Measurements from ENCODE around the gene IGFL2.

IGFL2 gene

DNA sequence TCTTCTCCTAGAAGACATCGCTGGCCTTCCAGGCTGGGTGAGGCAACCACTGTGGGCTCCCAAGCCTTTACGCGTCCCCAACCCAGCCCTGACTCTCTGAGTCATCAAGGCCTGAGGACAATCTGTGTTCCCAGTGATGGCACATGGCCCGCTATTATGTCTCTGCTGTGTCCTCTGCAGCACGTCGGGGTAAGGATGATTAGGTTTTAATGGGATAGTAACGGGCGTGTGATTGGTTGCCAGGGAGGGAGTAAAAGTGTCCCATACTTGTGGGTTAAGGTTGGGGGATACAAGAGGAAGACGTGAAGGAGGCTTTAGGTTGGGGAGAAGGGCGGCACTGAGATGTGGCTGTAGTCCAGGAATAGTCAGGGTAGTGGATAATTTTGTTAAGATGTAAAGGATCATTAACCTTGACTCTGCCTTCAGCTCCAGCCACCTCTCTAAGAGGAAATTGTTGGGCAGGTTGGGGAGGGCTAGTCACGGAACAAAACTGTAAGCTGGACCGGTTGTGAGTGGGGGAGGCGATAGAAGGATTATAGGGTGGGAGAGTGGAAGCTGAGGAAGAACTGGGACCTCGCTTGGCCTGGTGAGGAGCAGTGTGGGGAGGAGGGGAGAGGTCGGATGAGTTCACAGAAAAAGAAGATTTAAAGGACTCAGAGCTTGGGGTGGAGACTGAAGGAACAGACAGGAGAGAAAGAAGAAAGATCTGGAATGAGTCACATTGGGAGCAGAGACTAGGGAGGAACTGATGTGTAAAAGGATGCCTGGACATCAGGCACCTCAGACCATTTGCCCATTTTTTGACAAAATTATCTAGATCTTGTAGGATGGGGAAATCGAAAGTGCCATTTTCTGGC lies 53.6 kb downstream of the IGFL2 start:
- TF ChIP-seq, protein P1, sequence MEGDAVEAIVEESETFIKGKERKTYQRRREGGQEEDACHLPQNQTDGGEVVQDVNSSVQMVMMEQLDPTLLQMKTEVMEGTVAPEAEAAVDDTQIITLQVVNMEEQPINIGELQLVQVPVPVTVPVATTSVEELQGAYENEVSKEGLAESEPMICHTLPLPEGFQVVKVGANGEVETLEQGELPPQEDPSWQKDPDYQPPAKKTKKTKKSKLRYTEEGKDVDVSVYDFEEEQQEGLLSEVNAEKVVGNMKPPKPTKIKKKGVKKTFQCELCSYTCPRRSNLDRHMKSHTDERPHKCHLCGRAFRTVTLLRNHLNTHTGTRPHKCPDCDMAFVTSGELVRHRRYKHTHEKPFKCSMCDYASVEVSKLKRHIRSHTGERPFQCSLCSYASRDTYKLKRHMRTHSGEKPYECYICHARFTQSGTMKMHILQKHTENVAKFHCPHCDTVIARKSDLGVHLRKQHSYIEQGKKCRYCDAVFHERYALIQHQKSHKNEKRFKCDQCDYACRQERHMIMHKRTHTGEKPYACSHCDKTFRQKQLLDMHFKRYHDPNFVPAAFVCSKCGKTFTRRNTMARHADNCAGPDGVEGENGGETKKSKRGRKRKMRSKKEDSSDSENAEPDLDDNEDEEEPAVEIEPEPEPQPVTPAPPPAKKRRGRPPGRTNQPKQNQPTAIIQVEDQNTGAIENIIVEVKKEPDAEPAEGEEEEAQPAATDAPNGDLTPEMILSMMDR (IDR thresholded peaks at IDR 0.05; ENCODE audit: low read depth, low read length) = no peak
- H3K4me3 ChIP-seq (ENCODE audit: low read depth, low read length) = no peak overlapping the region

DNA sequence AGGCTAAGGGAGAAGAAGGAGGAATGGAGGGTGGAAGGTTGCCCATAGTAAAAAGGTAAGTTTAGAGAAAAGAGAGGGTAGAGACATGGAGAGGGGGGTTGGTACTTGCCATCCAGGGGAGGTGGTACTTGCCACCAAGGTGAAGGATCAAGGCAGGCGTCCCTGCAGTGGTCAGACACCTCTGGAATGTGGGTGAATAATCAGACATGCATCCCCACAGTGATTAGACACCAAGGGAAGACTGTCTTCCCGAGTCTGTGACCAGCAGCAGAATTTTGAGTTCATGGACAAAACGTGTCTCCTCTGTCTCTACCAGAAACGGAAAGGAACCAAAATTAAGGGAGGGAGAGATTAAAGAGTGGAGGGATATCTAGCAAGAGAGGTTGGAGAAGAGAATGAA lies 54.4 kb downstream of the IGFL2 start:
- no peak overlapping the region for H3K4me3 ChIP-seq (ENCODE audit: low read depth, low read length)
- TF ChIP-seq, protein P1 (IDR thresholded peaks at IDR 0.05; ENCODE audit: low read depth, low read length) = no peak

DNA sequence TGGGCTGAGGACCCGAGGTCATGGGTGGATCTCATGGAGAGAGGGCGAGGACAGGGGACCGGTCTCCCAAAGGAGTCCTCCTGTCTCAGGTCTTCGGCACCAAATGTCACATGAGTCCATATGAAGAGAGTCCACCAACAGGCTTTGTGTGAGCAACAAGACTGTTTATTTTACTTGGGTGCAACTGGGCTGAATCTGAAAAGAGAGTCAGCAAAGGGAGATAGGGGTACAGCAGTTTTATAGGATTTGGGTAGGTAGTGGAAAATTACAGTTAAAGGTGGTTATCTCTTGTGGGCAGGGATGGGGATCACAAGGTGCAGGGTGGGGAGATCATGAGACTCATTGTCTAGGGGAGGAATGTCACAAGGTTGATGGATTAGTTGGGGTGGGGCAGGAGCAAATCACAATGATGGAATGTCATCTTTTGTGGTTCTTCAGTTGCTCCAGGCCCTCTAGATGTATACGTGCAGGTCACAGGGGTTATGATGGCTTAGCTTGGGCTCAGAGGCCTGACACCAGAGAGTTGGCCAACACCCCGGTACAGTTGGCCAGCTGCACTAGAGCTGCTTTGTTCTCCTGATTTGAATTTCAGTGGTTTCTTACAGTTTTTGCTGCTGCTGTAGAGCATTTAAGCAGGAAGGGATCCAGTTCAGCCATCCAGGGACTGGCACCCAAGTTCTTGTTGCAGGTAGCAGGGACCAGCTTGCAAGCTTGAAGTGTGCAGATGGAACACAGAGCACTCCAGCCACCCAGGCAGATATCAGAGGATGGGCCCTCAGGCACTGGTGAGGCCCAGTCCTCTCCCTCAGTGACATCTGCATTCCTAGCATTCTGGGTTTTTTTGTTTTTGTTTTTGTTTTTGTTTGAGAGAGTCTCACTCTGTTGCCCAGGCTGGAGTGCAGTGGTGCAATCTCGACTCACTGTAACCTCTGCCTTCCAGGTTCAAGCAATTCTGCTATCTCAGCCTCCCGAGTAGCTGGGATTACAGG lies 55.1 kb downstream of the IGFL2 start:
- H3K4me3 ChIP-seq (ENCODE audit: low read depth, low read length) = no peak overlapping the region
- TF ChIP-seq, protein P1 (IDR thresholded peaks at IDR 0.05; ENCODE audit: low read depth, low read length) = no peak

DNA sequence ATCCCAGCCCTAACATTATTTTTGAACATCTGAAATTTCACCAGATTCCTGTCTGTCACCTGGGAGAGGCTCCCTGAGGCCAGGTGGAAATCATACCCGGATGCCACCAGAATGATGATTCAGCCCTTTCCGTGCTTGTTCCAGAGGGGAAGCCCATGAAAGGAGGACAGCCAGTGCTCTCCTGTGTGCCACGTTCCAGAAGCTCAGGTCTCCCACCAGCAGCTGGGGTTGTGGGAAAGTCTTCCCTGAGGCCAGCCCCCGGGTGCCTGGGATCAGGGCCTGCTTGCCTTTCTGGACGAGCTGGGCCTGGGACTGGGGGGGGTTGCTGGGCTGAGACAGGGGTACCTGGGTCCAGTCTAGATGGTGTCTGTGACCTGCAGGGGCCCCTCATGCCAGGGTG lies 56.0 kb downstream of the IGFL2 start:
- no peak overlapping the region for H3K4me3 ChIP-seq (ENCODE audit: low read depth, low read length)
- TF ChIP-seq, protein P1 (IDR thresholded peaks at IDR 0.05; ENCODE audit: low read depth, low read length) = no peak

DNA sequence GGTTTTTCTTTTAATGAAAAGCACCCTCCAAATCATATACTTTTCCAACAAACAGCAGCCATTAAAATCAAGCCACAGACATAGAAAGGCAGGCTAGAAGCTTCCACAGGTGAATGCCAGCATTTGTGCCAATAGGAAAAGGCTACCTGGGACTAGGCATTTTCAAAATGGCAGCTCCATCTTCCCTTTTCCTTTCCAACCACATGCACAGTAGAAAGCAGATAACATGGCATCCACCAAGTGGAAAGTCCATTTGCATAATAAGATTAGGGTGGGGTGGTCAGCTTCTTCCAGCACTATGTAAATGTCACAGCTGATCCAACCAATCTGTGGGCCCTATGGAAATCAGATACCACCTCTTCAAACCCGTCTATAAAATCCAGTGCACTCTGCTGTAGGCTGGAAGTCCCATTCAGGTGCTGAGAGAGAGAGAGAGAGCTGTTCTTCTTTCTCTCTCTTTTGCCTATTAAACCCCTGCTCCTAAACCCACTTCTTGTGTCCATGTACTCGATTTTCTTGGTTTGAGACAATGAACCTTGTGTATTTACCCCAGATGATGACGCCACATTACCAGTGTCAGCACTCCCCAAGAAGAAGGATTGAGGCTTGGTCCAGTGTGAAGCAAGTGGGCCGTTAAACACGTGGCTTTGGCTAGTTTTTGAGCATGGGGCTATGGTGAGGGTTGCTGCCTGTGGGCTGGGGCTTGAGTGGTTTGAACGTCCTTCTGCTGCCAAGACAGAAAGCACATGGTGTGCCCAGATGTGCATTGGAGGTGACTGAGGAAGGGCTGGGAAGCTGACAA lies 57.3 kb downstream of the IGFL2 start:
- no peak overlapping the region for H3K4me3 ChIP-seq (ENCODE audit: low read depth, low read length)
- TF ChIP-seq, protein P1 (IDR thresholded peaks at IDR 0.05; ENCODE audit: low read depth, low read length) = no peak

DNA sequence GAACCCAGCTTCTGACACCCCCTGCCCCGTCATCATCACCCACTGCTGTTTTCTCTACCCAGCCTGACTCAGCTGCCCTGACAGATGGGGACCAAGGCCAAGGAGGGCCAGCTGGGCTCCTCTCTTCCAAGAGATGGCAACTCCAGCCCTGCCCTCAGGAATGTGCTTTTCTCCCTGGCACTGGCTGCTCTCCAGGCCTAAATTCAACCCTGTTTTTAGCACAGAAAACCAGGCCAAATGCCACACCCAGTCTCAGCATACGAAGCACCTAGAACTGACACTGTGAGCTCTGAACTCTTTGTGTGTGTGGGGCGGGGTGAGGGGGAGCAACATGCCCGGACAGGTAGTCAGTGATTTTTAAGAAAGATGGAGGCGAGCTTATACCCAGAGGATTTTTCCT lies 58.1 kb downstream of the IGFL2 start:
- no peak overlapping the region for H3K4me3 ChIP-seq (ENCODE audit: low read depth, low read length)
- TF ChIP-seq, protein P1 (IDR thresholded peaks at IDR 0.05; ENCODE audit: low read depth, low read length) = no peak
